ENCODE results near the gene CHD2. TPM values are rescaled to one million over a fixed set of nuclear protein-coding genes. Genes with fewer than 3 reads are reported as not detected.

Gene CHD2
- total RNA-seq, 6 donors from 2014 or later: 102 to 500 (median 155) TPM

DNA sequence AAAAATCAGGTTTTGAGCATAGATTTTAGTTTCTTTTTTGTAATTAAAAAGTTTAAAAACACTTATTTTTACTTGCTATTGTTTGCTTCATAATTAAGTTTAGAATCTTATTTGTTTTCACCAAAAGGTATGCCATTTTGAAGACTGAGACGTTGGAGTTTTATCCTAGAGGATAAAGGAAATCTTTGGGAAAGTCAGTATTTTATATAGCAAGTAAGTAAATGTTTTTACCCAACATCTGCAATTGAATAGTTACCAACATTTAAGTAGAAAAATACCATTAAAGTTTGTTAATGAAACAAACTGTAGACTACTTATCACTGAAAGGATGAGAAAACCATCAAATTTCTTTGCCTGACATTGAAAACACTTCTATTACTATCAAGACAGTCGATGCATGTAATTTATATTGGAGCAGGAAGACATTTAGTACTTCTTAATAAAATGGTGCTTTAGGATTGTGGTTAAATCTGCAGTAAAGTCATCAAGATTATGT, 14.0 kb upstream of the CHD2 start:
- Histone ChIP-seq H3K4me3 (peak overlapping the region in 3 of 4 donors; percentile 58 to 85 (median 79)), H3K27ac (peak overlapping the region; percentile 99 to 100 (median 100)), H3K27me3 (no peaks in the 10 kb centered on the region)

GRCh38 chr15:92886815-92887214, 13.3 kb upstream of the CHD2 start:
- H3K9me3 ChIP-seq: no peaks in the 10 kb centered on the region
- no peak for DNase-seq
- no peaks in the 10 kb centered on the region for H3K27me3 ChIP-seq
- H3K4me1 ChIP-seq: peaks cover 33 to 61% (median 54%) of the 10 kb centered on the region in 4 donors
- 53 to 59% methylated on average over 8 of the region's 8 CpGs for WGBS, 2 donors
- peak overlapping the region; percentile 99 to 100 (median 100) for H3K27ac ChIP-seq
- H3K36me3 ChIP-seq: peaks cover 0 to 62% (median 12%) of the 10 kb centered on the region in 4 donors
- no peak for ATAC-seq (ENCODE audit: low FRiP score in 2 of 2)
- TF ChIP-seq EP300 (IDR thresholded peaks at IDR 0.05) (no peak), POLR2A (IDR thresholded peaks at IDR 0.05) (no peak), CTCF (IDR thresholded peaks at IDR 0.05) (no peak), POLR2AphosphoS5 (IDR thresholded peaks at IDR 0.05) (no peak)
- peak overlapping the region in 3 of 4 donors; percentile 9 to 85 (median 79) for H3K4me3 ChIP-seq

More for the DNA sequence above, 14.0 kb upstream of the CHD2 start:
- DNase-seq (no peak), ATAC-seq (ENCODE audit: low FRiP score in 2 of 2) (no peak)
- H3K4me1 ChIP-seq: peaks cover 39 to 58% (median 54%) of the 10 kb centered on the region in 4 donors
- no peak for TF ChIP-seq POLR2AphosphoS5 (IDR thresholded peaks at IDR 0.05)
- TF ChIP-seq EP300 (IDR thresholded peaks at IDR 0.05): no peak
- TF ChIP-seq POLR2A (IDR thresholded peaks at IDR 0.05): no peak
- WGBS, 2 donors: 18 to 22% methylated on average over 2 of the region's 2 CpGs
- peaks cover 0 to 55% (median 10%) of the 10 kb centered on the region in 4 donors for H3K36me3 ChIP-seq
- no peaks in the 10 kb centered on the region for H3K9me3 ChIP-seq

DNA sequence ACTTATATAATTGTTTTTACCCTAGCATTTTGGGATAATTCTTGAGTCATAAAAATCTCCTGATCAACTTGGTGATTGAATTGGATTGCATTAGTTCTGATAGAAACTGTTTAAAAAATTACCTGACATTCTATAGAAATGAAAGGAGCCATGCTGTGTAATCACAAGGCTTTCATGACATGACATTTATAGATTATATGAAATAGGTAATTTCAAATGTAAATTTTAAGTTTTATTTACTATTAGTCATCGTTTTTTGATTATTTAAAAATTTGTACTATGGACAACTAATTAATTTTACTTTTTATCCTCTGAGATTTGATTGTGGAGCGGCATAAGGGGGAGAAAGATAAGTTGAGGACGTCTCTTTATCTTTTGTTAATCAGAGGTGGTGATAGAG, 12.3 kb upstream of the CHD2 start:
- Histone ChIP-seq H3K4me3 (peak overlapping the region in 3 of 4 donors; percentile 9 to 85 (median 79)), H3K4me1 (peaks cover 32 to 68% (median 54%) of the 10 kb centered on the region in 4 donors)

DNA sequence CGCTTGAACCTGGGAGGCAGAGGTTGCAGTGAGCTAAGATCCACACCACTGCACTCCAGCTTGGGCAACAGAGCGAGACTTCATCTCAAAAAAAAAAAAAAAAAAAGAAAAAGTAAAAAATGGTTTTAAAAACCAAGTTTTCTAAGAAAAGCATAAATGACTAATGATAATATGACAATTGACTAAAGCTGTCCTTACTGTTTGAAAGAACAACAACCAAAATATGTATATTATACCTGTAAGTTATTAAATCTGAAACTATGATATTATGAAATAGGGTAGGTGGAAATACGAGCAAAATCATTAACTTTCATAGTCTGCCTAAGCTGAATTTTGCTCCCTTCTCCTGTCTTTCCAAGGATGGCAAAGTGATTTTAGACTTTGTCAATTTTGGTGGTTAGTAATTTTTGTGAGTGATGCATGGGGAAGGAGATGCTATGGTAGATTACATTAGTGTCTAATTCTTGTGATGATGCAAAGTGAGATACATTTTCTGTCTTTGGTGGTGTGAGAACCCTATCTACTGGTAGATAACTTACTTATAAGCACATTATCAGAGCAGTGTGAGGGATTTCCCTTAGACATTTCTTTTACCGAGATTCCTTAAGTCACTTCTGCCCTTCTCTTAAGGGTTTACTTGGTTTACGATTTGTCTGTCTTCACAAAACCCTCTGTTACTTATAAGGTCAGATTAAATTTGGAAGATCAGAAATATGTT, 10.6 kb upstream of the CHD2 start:
- TF ChIP-seq EP300 (IDR thresholded peaks at IDR 0.05): no peak
- TF ChIP-seq POLR2AphosphoS5 (IDR thresholded peaks at IDR 0.05): no peak
- WGBS, 2 donors: 68 to 81% methylated on average over 5 of the region's 5 CpGs
- ATAC-seq (ENCODE audit: low FRiP score in 2 of 2): no peak
- Histone ChIP-seq H3K27ac (peak overlapping the region; percentile 23 to 100 (median 85)), H3K4me3 (peak overlapping the region in 1 of 4 donors; percentile 7), H3K36me3 (peaks cover 25 to 89% (median 35%) of the 10 kb centered on the region in 4 donors), H3K4me1 (peaks cover 40 to 79% (median 63%) of the 10 kb centered on the region in 4 donors), H3K9me3 (no peaks in the 10 kb centered on the region), H3K27me3 (no peaks in the 10 kb centered on the region)
- DNase-seq: no peak

More for the DNA sequence above, 12.3 kb upstream of the CHD2 start:
- no peaks in the 10 kb centered on the region for H3K27me3 ChIP-seq
- no peak for DNase-seq
- H3K27ac ChIP-seq: peak overlapping the region; percentile 99 to 100 (median 100)
- ATAC-seq (ENCODE audit: low FRiP score in 2 of 2): no peak
- TF ChIP-seq CTCF (IDR thresholded peaks at IDR 0.05) (no peak), POLR2A (IDR thresholded peaks at IDR 0.05) (no peak), POLR2AphosphoS5 (IDR thresholded peaks at IDR 0.05) (no peak), EP300 (IDR thresholded peaks at IDR 0.05) (no peak)
- WGBS, 2 donors: 38 to 39% methylated on average over 3 of the region's 3 CpGs
- H3K9me3 ChIP-seq: no peaks in the 10 kb centered on the region
- H3K36me3 ChIP-seq: peaks cover 9 to 72% (median 20%) of the 10 kb centered on the region in 4 donors

DNA sequence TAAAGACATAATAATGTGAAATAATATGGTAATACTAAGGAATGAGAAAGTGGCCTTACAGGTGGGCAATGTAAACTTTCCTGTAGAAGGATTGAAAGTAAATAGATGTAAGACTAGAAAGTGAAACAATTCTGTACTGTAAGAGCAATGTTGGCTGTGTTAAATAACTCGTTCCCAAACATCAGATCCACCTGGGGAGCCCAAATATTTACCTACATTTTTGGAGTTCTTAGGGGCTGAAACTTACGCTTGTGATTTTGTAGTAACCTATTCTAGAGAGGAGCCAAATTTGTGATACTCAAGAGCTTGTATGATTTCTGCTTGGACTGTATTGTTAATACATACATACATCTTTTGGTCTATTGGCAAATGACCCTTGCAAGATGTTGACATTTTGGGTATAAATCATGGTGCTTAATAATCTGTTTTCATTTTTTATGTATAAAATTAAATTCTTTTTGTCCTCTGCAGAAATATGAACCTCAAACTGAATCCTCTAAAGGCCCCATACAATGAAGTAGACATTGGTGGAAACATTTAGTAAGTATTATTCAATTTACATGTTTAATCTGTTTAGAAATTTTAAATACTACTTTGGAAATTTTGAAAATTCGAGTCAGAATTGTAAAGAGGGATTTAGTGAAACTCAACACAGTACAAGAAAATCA, 8.5 kb upstream of the CHD2 start:
- Histone ChIP-seq H3K4me1 (peaks cover 36 to 86% (median 72%) of the 10 kb centered on the region in 4 donors), H3K9me3 (no peaks in the 10 kb centered on the region), H3K27ac (peak overlapping the region in 3 of 4 donors; percentile 34 to 62 (median 37)), H3K4me3 (no peak overlapping the region), H3K27me3 (no peaks in the 10 kb centered on the region), H3K36me3 (peaks cover 28 to 87% (median 32%) of the 10 kb centered on the region in 4 donors)
- TF ChIP-seq POLR2AphosphoS5 (IDR thresholded peaks at IDR 0.05): no peak
- TF ChIP-seq POLR2A (IDR thresholded peaks at IDR 0.05): no peak
- TF ChIP-seq EP300 (IDR thresholded peaks at IDR 0.05): no peak
- no peak for TF ChIP-seq CTCF (IDR thresholded peaks at IDR 0.05)
- ATAC-seq (ENCODE audit: low FRiP score in 2 of 2) (no peak), DNase-seq (no peak)
- WGBS, 2 donors: 62 to 65% methylated on average over 3 of the region's 3 CpGs

All from upper lobe of left lung (tissue), 6 donors.